GM21381 (cell line): ENCODE data around the gene OR2T29.
A peak's percentile ranks its signal among the peaks of the same experiment; 100 is the strongest.
"Not testable (repeated sequence)": the region's sequence is repeated elsewhere in the genome, so short reads cannot be mapped to it uniquely, and the experiment has no call there.

Experiments
- ATAC-seq: cut with Tn5 transposase; IDR thresholded peaks from one replicate; pipeline ENCODE4 v1.9.1; 2021; ENCODE audit warnings: mild to moderate bottlenecking, moderate library complexity; ENCODE audit not compliant: unreplicated experiment

OR2T29 gene

GRCh38 chr1:248562672-248563071, at the start of gene OR2T29:
Gene OR2T29, minus strand, starts transcription at chr1:248562772. Its CDS starts 3,281 bp downstream, at chr1:248559491.
- ATAC-seq = not testable (repeated sequence)

GRCh38 chr1:248611883-248612414, 49.4 kb upstream of the OR2T29 start:
- no peak for ATAC-seq

GRCh38 chr1:248610301-248610700, 47.7 kb upstream of the OR2T29 start:
- no peak for ATAC-seq

- ATAC-seq = no peak
These were observed 36.8 kb upstream of the OR2T29 start for GRCh38 chr1:248599396-248599795.

GRCh38 chr1:248597589-248597988, 35.0 kb upstream of the OR2T29 start, which contains the start of gene OR2T10:
Gene OR2T10, minus strand, starts transcription at chr1:248597700. Its CDS starts 3,932 bp downstream, at chr1:248593768.
- no peak for ATAC-seq

GRCh38 chr1:248596615-248597014, 34.0 kb upstream of the OR2T29 start:
- ATAC-seq = no peak

- no peak for ATAC-seq
These were observed 30.7 kb upstream of the OR2T29 start for GRCh38 chr1:248593226-248593625.

- no peak for ATAC-seq
These were observed 30.1 kb upstream of the OR2T29 start for GRCh38 chr1:248592655-248593054.

GRCh38 chr1:248590055-248590454, 27.5 kb upstream of the OR2T29 start:
- ATAC-seq = no peak

- no peak for ATAC-seq
These were observed 26.8 kb upstream of the OR2T29 start for GRCh38 chr1:248589334-248589733.

GRCh38 chr1:248585266-248585665, 22.7 kb upstream of the OR2T29 start:
- no peak for ATAC-seq

GRCh38 chr1:248576260-248576980, 13.8 kb upstream of the OR2T29 start:
- ATAC-seq = no peak

- not testable (repeated sequence) for ATAC-seq
These were observed 12.1 kb upstream of the OR2T29 start, which contains the start of gene OR2T34 for GRCh38 chr1:248574657-248575056. Gene OR2T34, minus strand, starts transcription at chr1:248574757. Its CDS starts 0 bp downstream, at chr1:248574757.

GRCh38 chr1:248573856-248574255, 11.3 kb upstream of the OR2T29 start:
- not testable (repeated sequence) for ATAC-seq

- ATAC-seq = peak; percentile 89
These were observed 9.5 kb upstream of the OR2T29 start for GRCh38 chr1:248572049-248572448.

- ATAC-seq = not testable (repeated sequence)
These were observed 8.2 kb upstream of the OR2T29 start for GRCh38 chr1:248570811-248571210.

GRCh38 chr1:248569049-248569448, 6.5 kb upstream of the OR2T29 start:
- not testable (repeated sequence) for ATAC-seq

- peak; percentile 69 for ATAC-seq
These were observed 3.2 kb upstream of the OR2T29 start for GRCh38 chr1:248565530-248566373.

- ATAC-seq = not testable (repeated sequence)
These were observed 11.5 kb downstream of the OR2T29 start for GRCh38 chr1:248551027-248551426.

GRCh38 chr1:248547383-248547782, 15.2 kb downstream of the OR2T29 start:
- ATAC-seq = not testable (repeated sequence)

GRCh38 chr1:248537449-248537848, 25.1 kb downstream of the OR2T29 start:
- ATAC-seq = peak; percentile 54
